Stimulated activated naive B cell treated with anti-CD40 and anti-IgM and Interleukin-4, amounts not matched to agents 10 μg/mL and 1 μg/mL and 100 μg/mL, for 72 hours (primary cell): ENCODE measurements around the gene OPRM1.

Source experiments
- ATAC-seq, 2 donors: fragments of 150-1000 bp; cut with Tn5 transposase; replicated peaks; 2 replicates each; pipeline ENCODE4 v1.10.0; 2021; ENCODE audit warnings: moderate library complexity in 1 of 2
- DNase-seq: peaks from one replicate; pipeline ENCODE4 v3.0.0; 2021
- H3K27ac Mint-ChIP-seq: one replicate; pipeline ENCODE4 v1.8.0; 2022; ENCODE audit warnings: mild to moderate bottlenecking, mixed read lengths
- H3K27me3 Mint-ChIP-seq, 2 donors: one replicate each; pipeline ENCODE4 v1.8.0; 2022; ENCODE audit warnings: mixed read lengths in 2 of 2
- H3K36me3 Mint-ChIP-seq, 2 donors: one replicate each; pipeline ENCODE4 v1.8.0; 2022; ENCODE audit warnings: mixed read lengths in 2 of 2, mild to moderate bottlenecking in 1 of 2
- H3K4me1 Mint-ChIP-seq, 2 donors: one replicate each; pipeline ENCODE4 v1.8.0; 2022; ENCODE audit warnings: mixed read lengths in 2 of 2, mild to moderate bottlenecking in 1 of 2
- H3K4me3 Mint-ChIP-seq, 2 donors: one replicate each; pipeline ENCODE4 v1.8.0; 2022; ENCODE audit warnings: mild to moderate bottlenecking in 2 of 2, mixed read lengths in 2 of 2, moderate library complexity in 1 of 2
- H3K9me3 Mint-ChIP-seq, 2 donors: one replicate each; pipeline ENCODE4 v1.8.0; 2022; ENCODE audit warnings: mixed read lengths in 2 of 2, mild to moderate bottlenecking in 1 of 2

OPRM1 gene

DNA sequence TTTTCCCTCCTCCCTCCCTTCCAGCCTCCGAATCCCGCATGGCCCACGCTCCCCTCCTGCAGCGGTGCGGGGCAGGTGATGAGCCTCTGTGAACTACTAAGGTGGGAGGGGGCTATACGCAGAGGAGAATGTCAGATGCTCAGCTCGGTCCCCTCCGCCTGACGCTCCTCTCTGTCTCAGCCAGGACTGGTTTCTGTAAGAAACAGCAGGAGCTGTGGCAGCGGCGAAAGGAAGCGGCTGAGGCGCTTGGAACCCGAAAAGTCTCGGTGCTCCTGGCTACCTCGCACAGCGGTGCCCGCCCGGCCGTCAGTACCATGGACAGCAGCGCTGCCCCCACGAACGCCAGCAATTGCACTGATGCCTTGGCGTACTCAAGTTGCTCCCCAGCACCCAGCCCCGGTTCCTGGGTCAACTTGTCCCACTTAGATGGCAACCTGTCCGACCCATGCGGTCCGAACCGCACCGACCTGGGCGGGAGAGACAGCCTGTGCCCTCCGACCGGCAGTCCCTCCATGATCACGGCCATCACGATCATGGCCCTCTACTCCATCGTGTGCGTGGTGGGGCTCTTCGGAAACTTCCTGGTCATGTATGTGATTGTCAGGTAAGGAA lies at the start of gene OPRM1:
TSS of gene OPRM1 (plus strand) at position 10 of the 612 bp plus-strand sequence. CDS start at position 315, 305 bp downstream.
- DNase-seq (no peak), ATAC-seq (no peak)
- H3K4me3 Mint-ChIP-seq = no peak within 1 kb of the TSS
- no peaks in the 10 kb centered on the region for H3K4me1 Mint-ChIP-seq
- no peak within 1 kb of the TSS for H3K27ac Mint-ChIP-seq
- H3K36me3 Mint-ChIP-seq = no peaks in the 10 kb centered on the region
- H3K9me3 Mint-ChIP-seq = peaks cover 3% of the 10 kb centered on the region in 2 donors
- H3K27me3 Mint-ChIP-seq = peaks cover 19 to 21% of the 10 kb centered on the region in 2 donors

DNA sequence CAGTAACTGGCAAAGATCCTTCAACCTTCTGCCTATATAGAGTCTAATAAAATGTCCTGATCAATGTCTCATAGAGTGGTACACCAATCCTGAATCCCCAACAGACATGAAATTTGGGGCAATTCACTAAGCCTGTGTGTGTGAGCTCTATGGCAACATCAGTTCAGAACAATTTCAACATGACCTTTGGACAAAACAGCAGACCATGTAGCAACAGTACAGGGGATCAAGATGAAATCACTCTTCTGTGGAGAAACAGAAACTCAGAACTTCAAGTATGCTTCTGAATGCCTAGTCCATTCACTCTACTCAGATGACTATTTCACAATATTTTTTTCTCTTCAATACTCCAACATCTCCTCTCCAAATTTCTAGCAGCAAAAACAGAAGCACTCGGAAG lies 49.1 kb upstream of the OPRM1 start:
- DNase-seq (no peak), ATAC-seq (no peak)
- Mint-ChIP-seq H3K4me3 (no peak overlapping the region), H3K27me3 (no peaks in the 10 kb centered on the region), H3K4me1 (no peaks in the 10 kb centered on the region), H3K36me3 (no peaks in the 10 kb centered on the region), H3K9me3 (peaks cover 0 to 3% of the 10 kb centered on the region in 2 donors), H3K27ac (no peak overlapping the region)

DNA sequence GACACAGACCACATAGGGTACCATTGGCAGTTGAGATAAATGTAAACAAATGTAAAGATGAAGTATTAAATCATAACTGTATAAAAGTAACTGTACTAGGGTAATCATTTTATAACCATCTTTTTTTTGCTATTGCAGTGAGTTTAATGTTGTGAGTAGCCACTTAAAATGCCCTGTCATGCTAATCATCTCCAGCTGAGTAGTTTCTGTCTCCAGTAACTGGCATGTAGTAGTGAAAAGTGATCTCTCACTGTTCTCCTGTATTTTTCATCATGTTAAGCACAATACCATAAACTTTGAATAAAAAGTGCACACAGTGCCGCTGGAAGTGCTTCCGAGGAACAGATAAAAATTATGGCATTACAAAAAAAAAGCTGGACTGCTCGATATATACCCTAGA lies 45.0 kb upstream of the OPRM1 start:
- no peak overlapping the region for H3K4me3 Mint-ChIP-seq
- H3K27me3 Mint-ChIP-seq = no peaks in the 10 kb centered on the region
- DNase-seq (no peak), ATAC-seq (no peak)
- peaks cover 0 to 3% of the 10 kb centered on the region in 2 donors for H3K9me3 Mint-ChIP-seq
- H3K36me3 Mint-ChIP-seq = no peaks in the 10 kb centered on the region
- H3K27ac Mint-ChIP-seq = no peak overlapping the region
- H3K4me1 Mint-ChIP-seq = no peaks in the 10 kb centered on the region

DNA sequence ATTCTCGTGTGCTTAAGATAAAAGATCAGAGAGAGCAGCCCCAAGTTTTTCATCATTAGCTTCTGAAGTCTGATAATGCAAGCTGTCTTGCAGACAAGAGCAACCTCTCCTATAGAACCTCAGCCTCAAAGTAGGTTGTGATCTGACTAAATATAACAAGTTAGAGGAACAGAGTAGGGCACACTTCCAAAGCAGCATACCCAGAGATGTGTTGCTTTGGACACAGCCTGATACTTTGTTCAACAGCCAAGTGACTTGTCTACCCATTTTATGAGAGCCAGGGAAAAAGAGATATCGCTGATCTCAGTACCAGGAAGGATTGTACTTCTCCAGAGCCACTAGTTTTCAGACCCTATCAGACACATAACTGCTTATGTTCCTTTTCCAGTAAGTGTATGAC lies 44.2 kb upstream of the OPRM1 start:
- no peak for DNase-seq

DNA sequence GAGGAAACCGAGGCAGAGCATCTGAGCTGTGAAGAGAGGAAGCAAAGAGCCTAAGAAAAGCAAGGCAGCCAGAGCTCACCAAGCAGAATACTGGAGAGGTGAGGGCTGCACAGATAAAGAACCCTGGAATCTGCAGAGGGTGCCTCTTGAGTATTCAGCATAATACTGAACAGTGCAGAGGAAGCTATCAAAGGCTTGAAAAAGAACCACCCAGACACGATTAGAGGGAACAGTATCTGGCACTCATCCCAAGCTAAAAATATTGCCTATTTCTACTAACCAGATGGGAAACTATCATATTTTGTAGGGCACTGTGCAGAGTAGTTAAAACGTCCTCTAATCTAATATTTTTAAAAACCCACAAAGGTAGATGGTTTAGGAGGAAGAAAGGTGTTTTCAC lies 41.8 kb upstream of the OPRM1 start:
- H3K4me3 Mint-ChIP-seq = no peak overlapping the region
- ATAC-seq = no peak
- H3K9me3 Mint-ChIP-seq = no peaks in the 10 kb centered on the region
- H3K27me3 Mint-ChIP-seq = no peaks in the 10 kb centered on the region
- H3K4me1 Mint-ChIP-seq = no peaks in the 10 kb centered on the region
- no peaks in the 10 kb centered on the region for H3K36me3 Mint-ChIP-seq
- DNase-seq = no peak
- no peak overlapping the region for H3K27ac Mint-ChIP-seq

More for the DNA sequence above, 44.2 kb upstream of the OPRM1 start:
- no peaks in the 10 kb centered on the region for H3K36me3 Mint-ChIP-seq
- H3K4me1 Mint-ChIP-seq = no peaks in the 10 kb centered on the region
- peaks cover 0 to 3% of the 10 kb centered on the region in 2 donors for H3K9me3 Mint-ChIP-seq
- H3K27me3 Mint-ChIP-seq = no peaks in the 10 kb centered on the region
- no peak for ATAC-seq
- H3K27ac Mint-ChIP-seq = no peak overlapping the region
- no peak overlapping the region for H3K4me3 Mint-ChIP-seq

DNA sequence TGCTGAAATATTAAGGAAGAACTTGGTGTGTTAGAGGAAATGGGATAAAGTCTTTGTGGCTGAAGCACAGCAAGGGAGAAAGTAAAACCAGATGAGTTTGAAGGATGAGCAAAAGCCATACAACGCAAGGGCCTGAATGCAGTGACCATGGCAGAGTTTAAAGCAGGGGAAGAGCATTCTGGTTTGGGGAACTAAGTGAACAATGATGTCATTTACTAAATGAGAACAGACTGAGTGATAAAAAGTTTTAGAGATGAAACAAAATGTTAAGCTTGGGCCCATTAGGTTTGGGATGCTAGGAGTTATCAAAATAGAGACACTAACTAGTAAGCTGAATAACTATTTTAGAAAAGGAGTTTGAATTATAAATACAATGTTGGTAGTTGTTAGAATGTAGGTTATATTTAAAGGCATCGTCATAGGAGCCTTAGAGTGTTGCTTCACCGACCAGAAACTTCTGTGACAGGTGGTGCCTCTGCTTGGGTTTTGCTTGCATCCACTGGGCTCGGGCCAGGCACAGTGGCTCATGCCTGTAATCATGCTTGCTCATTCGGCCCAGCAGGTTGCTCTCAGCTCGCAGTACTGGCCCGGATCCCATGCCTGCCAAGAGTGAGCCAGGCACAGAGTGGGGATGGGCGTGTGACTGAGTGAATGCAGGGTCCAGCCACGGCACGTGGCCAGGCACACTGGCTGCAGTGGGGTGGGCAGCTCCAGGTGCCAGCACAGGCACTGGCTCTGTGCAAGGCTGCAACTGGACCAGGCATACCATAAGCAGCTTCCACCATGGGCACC lies 37.4 kb upstream of the OPRM1 start:
- Mint-ChIP-seq H3K4me1 (no peaks in the 10 kb centered on the region), H3K27me3 (no peaks in the 10 kb centered on the region), H3K9me3 (peaks cover 1 to 10% of the 10 kb centered on the region in 2 donors), H3K4me3 (no peak overlapping the region), H3K27ac (no peak overlapping the region), H3K36me3 (no peaks in the 10 kb centered on the region)
- ATAC-seq (no peak), DNase-seq (no peak)

DNA sequence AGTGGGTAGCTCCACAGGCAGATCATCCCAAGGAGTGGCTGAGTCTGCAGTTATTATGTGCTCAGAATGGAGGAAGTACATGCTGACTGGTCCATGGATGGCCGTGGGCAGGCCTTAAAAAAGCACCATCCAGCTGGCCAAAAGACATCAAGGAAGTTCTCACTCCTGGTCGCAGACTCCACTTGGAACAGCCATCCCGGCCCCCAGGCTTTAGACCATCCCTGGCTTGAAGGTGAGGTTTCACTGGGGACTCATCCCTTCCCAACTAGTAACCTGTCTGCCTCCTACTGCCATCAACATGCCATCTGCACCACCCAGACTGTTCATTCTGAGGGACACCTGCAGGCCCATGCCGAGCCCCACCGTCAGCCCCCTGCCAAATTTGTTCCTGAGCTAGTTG lies 36.1 kb upstream of the OPRM1 start:
- H3K4me3 Mint-ChIP-seq = no peak overlapping the region
- no peaks in the 10 kb centered on the region for H3K36me3 Mint-ChIP-seq
- H3K27ac Mint-ChIP-seq = no peak overlapping the region
- H3K4me1 Mint-ChIP-seq = no peaks in the 10 kb centered on the region
- DNase-seq (no peak), ATAC-seq (no peak)
- no peaks in the 10 kb centered on the region for H3K27me3 Mint-ChIP-seq
- H3K9me3 Mint-ChIP-seq = peaks cover 5 to 14% of the 10 kb centered on the region in 2 donors

DNA sequence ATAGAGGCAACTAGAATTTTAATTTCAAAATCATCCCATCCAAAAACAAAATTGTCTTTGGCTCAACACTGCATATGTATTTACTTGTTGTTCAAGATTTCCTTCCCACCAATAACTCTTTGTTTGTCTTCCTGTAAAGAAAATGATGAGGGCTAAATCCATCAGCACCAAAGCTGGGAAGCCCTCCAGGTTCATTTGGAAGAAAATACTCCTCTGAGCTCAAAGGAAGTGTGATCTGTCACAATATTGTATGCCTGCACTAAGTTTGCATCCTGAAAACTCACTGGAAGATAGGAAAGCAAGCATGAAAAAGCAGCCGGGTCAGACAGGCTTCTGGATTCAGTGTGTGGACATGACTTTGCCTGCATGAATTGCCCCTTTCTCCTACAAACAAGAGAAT lies 28.7 kb upstream of the OPRM1 start:
- Mint-ChIP-seq H3K27me3 (no peaks in the 10 kb centered on the region), H3K4me3 (no peak overlapping the region), H3K27ac (no peak overlapping the region), H3K4me1 (no peaks in the 10 kb centered on the region), H3K9me3 (peaks cover 4 to 14% of the 10 kb centered on the region in 2 donors), H3K36me3 (no peaks in the 10 kb centered on the region)
- ATAC-seq (no peak), DNase-seq (no peak)

DNA sequence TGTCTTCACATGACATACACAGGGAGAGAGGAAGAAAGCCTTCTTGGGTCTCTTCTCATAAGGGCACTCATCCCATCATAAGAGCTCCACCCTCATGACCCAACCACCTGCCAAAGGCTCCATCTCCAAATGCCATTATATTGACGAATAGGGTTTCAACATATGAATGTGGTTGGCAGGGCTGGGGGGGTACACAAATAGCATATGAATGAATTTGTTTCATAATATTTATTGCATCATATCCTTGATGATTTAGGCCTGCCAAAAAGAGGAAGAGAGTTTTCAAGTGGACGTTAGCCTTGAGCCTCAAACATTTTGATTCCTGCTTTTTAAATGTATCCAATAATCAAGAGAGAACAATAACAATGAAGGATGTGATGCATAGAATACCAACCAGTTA lies 26.2 kb upstream of the OPRM1 start:
- H3K4me1 Mint-ChIP-seq = no peaks in the 10 kb centered on the region
- no peak overlapping the region for H3K4me3 Mint-ChIP-seq
- no peaks in the 10 kb centered on the region for H3K27me3 Mint-ChIP-seq
- H3K27ac Mint-ChIP-seq = no peak overlapping the region
- H3K9me3 Mint-ChIP-seq = no peaks in the 10 kb centered on the region
- ATAC-seq (no peak), DNase-seq (no peak)
- no peaks in the 10 kb centered on the region for H3K36me3 Mint-ChIP-seq

DNA sequence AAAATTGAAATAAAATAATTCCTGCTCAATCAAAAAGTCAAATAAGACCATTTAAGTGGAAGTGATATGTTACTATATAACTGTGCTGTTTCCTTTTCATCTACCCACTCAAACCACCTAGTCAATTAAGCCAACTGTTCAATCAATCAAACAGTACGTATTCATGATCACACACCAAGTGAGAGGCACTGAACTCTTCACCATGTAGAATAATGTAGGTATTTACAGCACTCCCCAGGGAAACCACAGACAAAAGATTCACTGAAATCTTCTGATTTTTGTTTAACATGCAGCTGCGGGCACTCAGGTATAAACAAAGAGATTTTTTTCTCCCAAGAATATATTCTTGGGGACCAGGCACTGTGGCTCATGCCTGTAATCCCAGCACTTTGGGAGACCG lies 21.3 kb upstream of the OPRM1 start:
- Mint-ChIP-seq H3K27me3 (no peaks in the 10 kb centered on the region), H3K27ac (no peak overlapping the region), H3K4me3 (no peak overlapping the region), H3K9me3 (peaks cover 2 to 3% of the 10 kb centered on the region in 2 donors), H3K36me3 (no peaks in the 10 kb centered on the region), H3K4me1 (no peaks in the 10 kb centered on the region)
- DNase-seq = no peak
- no peak for ATAC-seq

DNA sequence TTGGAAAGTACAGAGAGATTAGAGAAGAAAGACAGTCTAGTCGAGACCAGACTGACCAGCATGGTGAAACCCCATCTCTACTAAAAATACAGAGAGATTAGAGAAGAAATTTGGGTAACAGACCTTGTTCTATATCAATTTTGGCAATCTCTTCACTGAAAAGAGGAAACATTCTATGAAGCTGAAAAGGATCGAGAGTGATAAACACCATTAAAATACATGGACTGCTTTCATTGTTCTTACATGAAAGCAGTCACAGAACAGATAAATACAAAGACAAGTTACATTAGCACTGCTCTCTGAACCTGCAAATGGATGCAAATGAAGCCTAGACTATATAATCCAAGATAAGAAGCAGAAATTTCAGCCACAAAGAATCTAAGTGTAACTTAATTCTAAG lies 8.4 kb upstream of the OPRM1 start:
- Mint-ChIP-seq H3K27me3 (no peaks in the 10 kb centered on the region), H3K27ac (no peak overlapping the region)
- no peak for DNase-seq

DNA sequence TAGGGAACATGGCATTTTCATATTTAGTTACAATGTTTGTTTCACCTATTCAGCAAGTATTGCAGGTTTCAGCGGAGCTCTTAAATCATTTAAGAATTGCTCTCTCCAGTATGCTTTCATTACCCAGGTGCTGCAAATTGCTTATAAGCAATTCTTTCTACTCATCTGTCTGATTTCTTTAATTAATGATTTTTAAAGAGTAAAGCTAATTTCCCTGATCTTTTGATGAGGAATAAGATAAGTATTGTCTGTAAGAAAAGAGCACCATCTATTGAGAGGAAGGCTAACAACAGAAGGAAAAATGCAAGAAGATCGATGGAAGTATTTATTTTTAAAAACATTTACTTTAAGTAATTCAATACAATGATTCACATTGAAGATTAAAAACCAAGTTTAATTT lies 2.0 kb downstream of the OPRM1 start:
- ATAC-seq = no peak
- no peak for DNase-seq
- H3K4me1 Mint-ChIP-seq = no peaks in the 10 kb centered on the region
- no peak overlapping the region for H3K4me3 Mint-ChIP-seq
- H3K27ac Mint-ChIP-seq = no peak overlapping the region
- H3K36me3 Mint-ChIP-seq = no peaks in the 10 kb centered on the region
- H3K27me3 Mint-ChIP-seq = peaks cover 19 to 27% of the 10 kb centered on the region in 2 donors
- H3K9me3 Mint-ChIP-seq = peaks cover 3 to 7% of the 10 kb centered on the region in 2 donors

More for the DNA sequence above, 8.4 kb upstream of the OPRM1 start:
- H3K9me3 Mint-ChIP-seq = no peaks in the 10 kb centered on the region
- H3K4me3 Mint-ChIP-seq = no peak overlapping the region
- no peak for ATAC-seq
- no peaks in the 10 kb centered on the region for H3K4me1 Mint-ChIP-seq
- H3K36me3 Mint-ChIP-seq = no peaks in the 10 kb centered on the region

DNA sequence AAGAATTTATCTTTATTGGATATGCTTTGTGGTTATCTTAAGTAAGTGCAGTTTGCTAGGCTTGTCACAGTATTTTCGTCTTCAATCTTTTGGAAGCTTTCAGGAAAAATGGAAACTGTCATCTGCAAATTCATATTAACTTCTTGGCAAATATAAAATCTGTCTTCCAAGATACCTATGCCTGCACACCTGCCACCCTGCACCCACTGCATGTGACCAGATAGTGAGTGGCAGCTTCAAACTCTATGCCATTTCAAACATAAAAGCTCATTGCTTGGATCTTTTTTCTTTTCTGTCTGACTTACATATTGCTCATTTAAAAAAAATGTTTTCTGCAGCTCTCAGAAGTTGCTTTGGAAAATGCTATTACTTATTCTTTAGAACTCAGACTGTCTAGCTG lies 14.1 kb downstream of the OPRM1 start:
- no peaks in the 10 kb centered on the region for H3K36me3 Mint-ChIP-seq
- no peak overlapping the region for H3K4me3 Mint-ChIP-seq
- no peak overlapping the region for H3K27ac Mint-ChIP-seq
- H3K27me3 Mint-ChIP-seq = no peaks in the 10 kb centered on the region
- peaks cover 2 to 3% of the 10 kb centered on the region in 2 donors for H3K9me3 Mint-ChIP-seq
- no peak for ATAC-seq
- H3K4me1 Mint-ChIP-seq = no peaks in the 10 kb centered on the region
- DNase-seq = no peak

DNA sequence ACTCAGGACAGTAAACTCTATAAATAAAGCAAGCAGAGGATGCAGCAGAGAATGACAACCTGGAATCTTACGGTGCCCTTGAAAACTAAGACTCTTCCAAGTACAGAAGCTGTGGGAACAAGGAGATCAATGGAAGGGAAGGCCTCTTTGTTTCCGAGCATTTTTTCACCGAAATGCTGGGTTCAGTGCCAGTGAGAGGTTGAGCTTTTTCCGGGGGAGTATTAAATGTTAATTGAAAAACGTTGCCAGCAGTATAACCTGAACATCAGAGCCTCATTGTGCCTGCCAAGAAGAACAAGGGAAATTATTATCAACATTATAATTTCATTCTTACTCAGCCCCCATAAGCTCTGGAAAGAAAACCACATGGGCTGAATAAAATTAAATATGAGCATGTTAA lies 17.5 kb downstream of the OPRM1 start:
- no peaks in the 10 kb centered on the region for H3K36me3 Mint-ChIP-seq
- H3K4me3 Mint-ChIP-seq = no peak overlapping the region
- H3K27me3 Mint-ChIP-seq = no peaks in the 10 kb centered on the region
- peaks cover 6 to 7% of the 10 kb centered on the region in 2 donors for H3K9me3 Mint-ChIP-seq
- no peaks in the 10 kb centered on the region for H3K4me1 Mint-ChIP-seq
- no peak for DNase-seq
- no peak for ATAC-seq
- H3K27ac Mint-ChIP-seq = no peak overlapping the region

DNA sequence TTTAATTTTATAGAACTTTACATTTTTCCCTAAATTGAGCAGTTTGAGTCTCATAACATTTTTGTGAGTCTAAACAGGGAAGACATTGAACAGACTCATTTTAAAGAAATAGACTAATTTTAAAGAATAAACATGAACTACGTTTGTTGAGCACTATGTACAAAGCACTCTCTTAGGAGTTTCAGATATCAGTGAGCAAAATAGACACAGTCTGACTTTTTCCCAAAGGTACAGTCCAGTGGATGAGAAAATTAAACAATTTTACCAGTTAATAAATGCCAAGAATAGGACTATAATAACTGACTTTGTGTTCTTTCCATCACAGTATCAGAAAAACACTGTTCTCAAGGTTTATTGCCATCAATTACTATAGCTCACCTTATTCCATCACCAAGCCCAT lies 18.1 kb downstream of the OPRM1 start:
- ATAC-seq (no peak), DNase-seq (no peak)
- Mint-ChIP-seq H3K27ac (no peak overlapping the region), H3K27me3 (no peaks in the 10 kb centered on the region), H3K4me3 (no peak overlapping the region), H3K4me1 (no peaks in the 10 kb centered on the region), H3K36me3 (no peaks in the 10 kb centered on the region), H3K9me3 (peaks cover 4 to 6% of the 10 kb centered on the region in 2 donors)
